HL-60 (cell line): Measurements from ENCODE around the gene TCEAL4.

Experiments
- DNase-seq, 2 experiments: peaks; one replicate each; pipeline ENCODE4 v3.0.0-alpha.2; 2010 to 2020; ENCODE audit warnings: low read depth in 1 of 2, low spot score in 1 of 2
- H3K27ac ChIP-seq: fragments of 250-450 bp; sonication (Bioruptor Pico); replicated peaks from 2 replicates; pipeline ENCODE4 v1.5.1; 2020; ENCODE audit warnings: mild to moderate bottlenecking, moderate library complexity
- H3K27me3 ChIP-seq: fragments of 250-450 bp; sonication (Bioruptor Pico); 2 replicates; pipeline ENCODE4 v1.5.1; 2021; ENCODE audit warnings: mild to moderate bottlenecking, moderate library complexity; ENCODE audit not compliant: insufficient read depth, poor library complexity, severe bottlenecking
- H3K4me3 ChIP-seq: replicated peaks from 2 replicates; pipeline ENCODE4 v1.5.1; 2011; ENCODE audit warnings: mild to moderate bottlenecking, control low read depth, low read length; ENCODE audit not compliant: insufficient read depth
- GABPA ChIP-seq: IDR thresholded peaks from 2 replicates; pipeline ENCODE4 v1.6.1; 2012; ENCODE audit warnings: low read depth
- POLR2AphosphoS5 ChIP-seq: IDR thresholded peaks from 2 replicates; pipeline ENCODE4 v1.6.1; 2012; ENCODE audit warnings: low read depth
- SPI1 ChIP-seq: IDR thresholded peaks from 2 replicates; pipeline ENCODE4 v1.6.1; 2012; ENCODE audit warnings: low read depth, mild to moderate bottlenecking, borderline replicate concordance
- long read RNA-seq: library from polyadenylated mRNA; unstranded; transcript quantifications from one replicate; pipeline ENCODE4 v2.0.0, GENCODE V29; 2020
- TF ChIP-seq, protein P1 (sequence below): IDR thresholded peaks from 2 replicates; pipeline ENCODE4 v1.6.1; 2012; ENCODE audit warnings: low read depth; ENCODE audit not compliant: insufficient replicate concordance
- TF ChIP-seq, protein P2 (sequence below): IDR thresholded peaks from one replicate; pipeline ENCODE4 v1.5.1; 2011; ENCODE audit warnings: low read length, control low read depth, inconsistent platforms; ENCODE audit not compliant: insufficient read depth

Gene TCEAL4
- long read RNA-seq: 0 reads

DNA sequence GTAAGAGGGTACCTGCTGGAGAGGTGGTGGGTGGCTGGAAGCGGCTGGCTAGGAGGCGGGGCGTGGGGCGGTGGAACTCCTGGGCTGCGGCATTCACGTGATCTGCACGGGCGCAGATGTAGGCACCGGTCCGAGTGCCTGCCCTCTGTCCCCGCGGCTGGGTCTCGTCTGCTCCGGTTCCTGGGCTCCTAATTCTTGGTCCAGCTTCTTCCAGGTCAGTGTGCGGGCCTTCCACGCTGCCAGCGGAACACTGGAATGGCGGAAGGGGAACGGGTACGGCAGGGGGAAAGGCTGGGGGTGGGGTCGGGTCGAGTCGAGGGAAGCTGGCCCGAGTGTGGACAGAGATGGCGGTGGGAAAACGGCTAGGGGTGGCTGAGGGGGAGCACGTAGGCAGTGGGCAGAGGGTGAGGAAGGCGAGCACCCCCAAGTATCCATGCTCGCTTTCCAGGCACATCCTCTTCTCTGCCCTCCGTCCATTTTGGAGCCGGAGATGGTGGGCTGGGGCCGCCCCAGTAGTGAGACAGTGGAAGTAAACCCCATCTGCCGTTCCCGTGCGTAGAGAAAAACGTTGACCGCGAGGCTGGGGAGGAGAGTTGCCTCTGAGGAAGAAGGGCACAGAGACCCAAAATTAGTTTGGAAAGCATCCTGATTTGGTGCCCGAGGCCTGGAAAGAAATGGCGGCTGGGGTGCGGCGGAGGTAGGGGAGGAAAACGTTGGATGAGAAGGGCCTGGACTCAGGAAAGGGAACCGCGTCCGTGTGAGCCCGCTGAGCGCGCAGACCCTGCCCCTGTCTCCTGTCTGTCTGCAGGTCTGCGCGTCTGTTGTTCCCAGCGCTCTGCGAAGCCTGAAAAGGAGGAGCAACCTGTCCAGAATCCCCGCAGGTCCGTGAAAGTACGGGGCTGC lies at the start of gene TCEAL4:
Gene TCEAL4 (plus strand): TSS at position 105 of the 903 bp plus-strand sequence. CDS start 1,161 bp downstream, outside the sequence.
- peaks cover 9% of the 10 kb centered on the region for H3K27me3 ChIP-seq
- DNase-seq: no peak
- peak within 1 kb of the TSS; percentile 60 for H3K4me3 ChIP-seq
- no peak within 1 kb of the TSS for H3K27ac ChIP-seq
- TF ChIP-seq GABPA (no peak), POLR2AphosphoS5 (no peak), SPI1 (no peak)
- TF ChIP-seq, protein P1, sequence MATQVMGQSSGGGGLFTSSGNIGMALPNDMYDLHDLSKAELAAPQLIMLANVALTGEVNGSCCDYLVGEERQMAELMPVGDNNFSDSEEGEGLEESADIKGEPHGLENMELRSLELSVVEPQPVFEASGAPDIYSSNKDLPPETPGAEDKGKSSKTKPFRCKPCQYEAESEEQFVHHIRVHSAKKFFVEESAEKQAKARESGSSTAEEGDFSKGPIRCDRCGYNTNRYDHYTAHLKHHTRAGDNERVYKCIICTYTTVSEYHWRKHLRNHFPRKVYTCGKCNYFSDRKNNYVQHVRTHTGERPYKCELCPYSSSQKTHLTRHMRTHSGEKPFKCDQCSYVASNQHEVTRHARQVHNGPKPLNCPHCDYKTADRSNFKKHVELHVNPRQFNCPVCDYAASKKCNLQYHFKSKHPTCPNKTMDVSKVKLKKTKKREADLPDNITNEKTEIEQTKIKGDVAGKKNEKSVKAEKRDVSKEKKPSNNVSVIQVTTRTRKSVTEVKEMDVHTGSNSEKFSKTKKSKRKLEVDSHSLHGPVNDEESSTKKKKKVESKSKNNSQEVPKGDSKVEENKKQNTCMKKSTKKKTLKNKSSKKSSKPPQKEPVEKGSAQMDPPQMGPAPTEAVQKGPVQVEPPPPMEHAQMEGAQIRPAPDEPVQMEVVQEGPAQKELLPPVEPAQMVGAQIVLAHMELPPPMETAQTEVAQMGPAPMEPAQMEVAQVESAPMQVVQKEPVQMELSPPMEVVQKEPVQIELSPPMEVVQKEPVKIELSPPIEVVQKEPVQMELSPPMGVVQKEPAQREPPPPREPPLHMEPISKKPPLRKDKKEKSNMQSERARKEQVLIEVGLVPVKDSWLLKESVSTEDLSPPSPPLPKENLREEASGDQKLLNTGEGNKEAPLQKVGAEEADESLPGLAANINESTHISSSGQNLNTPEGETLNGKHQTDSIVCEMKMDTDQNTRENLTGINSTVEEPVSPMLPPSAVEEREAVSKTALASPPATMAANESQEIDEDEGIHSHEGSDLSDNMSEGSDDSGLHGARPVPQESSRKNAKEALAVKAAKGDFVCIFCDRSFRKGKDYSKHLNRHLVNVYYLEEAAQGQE: no peak
- TF ChIP-seq, protein P2, sequence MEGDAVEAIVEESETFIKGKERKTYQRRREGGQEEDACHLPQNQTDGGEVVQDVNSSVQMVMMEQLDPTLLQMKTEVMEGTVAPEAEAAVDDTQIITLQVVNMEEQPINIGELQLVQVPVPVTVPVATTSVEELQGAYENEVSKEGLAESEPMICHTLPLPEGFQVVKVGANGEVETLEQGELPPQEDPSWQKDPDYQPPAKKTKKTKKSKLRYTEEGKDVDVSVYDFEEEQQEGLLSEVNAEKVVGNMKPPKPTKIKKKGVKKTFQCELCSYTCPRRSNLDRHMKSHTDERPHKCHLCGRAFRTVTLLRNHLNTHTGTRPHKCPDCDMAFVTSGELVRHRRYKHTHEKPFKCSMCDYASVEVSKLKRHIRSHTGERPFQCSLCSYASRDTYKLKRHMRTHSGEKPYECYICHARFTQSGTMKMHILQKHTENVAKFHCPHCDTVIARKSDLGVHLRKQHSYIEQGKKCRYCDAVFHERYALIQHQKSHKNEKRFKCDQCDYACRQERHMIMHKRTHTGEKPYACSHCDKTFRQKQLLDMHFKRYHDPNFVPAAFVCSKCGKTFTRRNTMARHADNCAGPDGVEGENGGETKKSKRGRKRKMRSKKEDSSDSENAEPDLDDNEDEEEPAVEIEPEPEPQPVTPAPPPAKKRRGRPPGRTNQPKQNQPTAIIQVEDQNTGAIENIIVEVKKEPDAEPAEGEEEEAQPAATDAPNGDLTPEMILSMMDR: no peak

DNA sequence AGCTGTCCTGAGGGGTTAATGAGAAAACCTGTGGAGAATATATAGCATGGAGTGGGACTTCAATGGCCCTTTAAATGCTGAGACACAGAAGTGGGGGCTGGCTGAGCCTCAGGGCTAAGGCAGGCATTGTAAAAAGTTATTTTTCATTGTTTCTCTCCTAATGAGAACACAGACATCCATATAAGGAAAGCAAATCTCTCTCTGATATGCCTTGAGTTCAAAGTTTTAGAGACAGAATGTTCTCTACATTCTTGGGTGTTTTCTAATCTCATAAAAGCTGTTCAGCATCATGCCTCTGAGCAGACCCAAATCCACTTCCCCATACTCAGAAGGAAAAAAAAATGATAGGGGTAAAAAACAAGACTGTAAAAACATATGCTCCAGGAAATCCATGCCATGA lies 49.2 kb upstream of the TCEAL4 start:
- no peak overlapping the region for H3K27ac ChIP-seq
- TF ChIP-seq, protein P2: no peak
- TF ChIP-seq, protein P1: no peak
- no peak for TF ChIP-seq POLR2AphosphoS5
- TF ChIP-seq SPI1: no peak
- TF ChIP-seq GABPA: no peak

DNA sequence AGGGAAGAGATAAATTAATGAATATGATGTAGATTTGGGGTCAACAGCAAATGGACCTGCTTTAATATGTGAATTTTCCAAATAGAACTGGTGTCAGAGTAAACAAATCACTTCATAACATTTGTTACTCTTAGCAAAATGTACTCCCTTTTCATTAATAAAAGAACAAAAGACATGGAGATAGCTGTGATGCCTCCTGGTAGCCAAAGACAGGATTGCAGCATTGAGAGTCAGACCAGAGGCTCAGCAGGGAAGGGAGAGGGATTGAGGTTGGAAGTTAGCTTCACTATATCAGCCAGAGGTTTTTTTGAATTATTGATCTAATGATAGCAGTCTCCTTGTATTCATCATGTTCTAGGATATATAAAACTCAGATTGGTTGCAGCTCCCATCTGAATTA lies 48.6 kb upstream of the TCEAL4 start:
- no peak for DNase-seq
- TF ChIP-seq GABPA (no peak), POLR2AphosphoS5 (no peak), SPI1 (no peak)
- TF ChIP-seq, protein P1: no peak
- TF ChIP-seq, protein P2: no peak
- Histone ChIP-seq H3K4me3 (no peak overlapping the region), H3K27ac (no peak overlapping the region), H3K27me3 (no peaks in the 10 kb centered on the region)

More for the DNA sequence above, 49.2 kb upstream of the TCEAL4 start:
- H3K4me3 ChIP-seq: no peak overlapping the region
- no peak for DNase-seq
- H3K27me3 ChIP-seq: no peaks in the 10 kb centered on the region
